Upper lobe of left lung (tissue), 4 donors: Measurements from ENCODE around the gene PRKCH.

Experiments used
- CTCF ChIP-seq, 6 experiments: fragments of 450-650 bp in 4 of 6; fragments of 200-600 bp in 2 of 6; sonication (generic) in 2 of 6; IDR thresholded peaks; one replicate each; pipeline ENCODE4 v1.5.1; 2016 to 2019; ENCODE audit warnings: antibody characterized with exemption in 6 of 6
- EP300 ChIP-seq, 4 donors: sonication (generic); formaldehyde crosslinking; IDR thresholded peaks; one replicate each; pipeline ENCODE4 v1.5.1; 2017; ENCODE audit warnings: antibody characterized with exemption in 4 of 4, control low read depth in 2 of 4
- POLR2A ChIP-seq, 4 donors: fragments of 450-650 bp; IDR thresholded peaks; one replicate each; pipeline ENCODE4 v1.5.1; 2016 to 2017; ENCODE audit warnings: antibody characterized with exemption in 4 of 4, mild to moderate bottlenecking in 2 of 4

- no peak for TF ChIP-seq POLR2A (IDR thresholded peaks at IDR 0.05)
- TF ChIP-seq CTCF (IDR thresholded peaks at IDR 0.05) = no peak
- no peak for TF ChIP-seq EP300 (IDR thresholded peaks at IDR 0.05)
These were observed 197.7 kb downstream of the PRKCH start for GRCh38 chr14:61519106-61519505.
